BE2C (cell line): ENCODE data around the gene SYT7.

Source experiments
- DNase-seq: peaks from one replicate; pipeline ENCODE4 v3.0.0-alpha.2; 2020
- H3K27me3 ChIP-seq: fragments of 250-450 bp; sonication (Bioruptor Pico); 2 replicates; pipeline ENCODE4 v1.5.1; 2020; ENCODE audit warnings: mild to moderate bottlenecking
- H3K36me3 ChIP-seq: fragments of 250-450 bp; sonication (Bioruptor Pico); 2 replicates; pipeline ENCODE4 v1.5.1; 2020; ENCODE audit warnings: mild to moderate bottlenecking
- H3K4me1 ChIP-seq: fragments of 250-450 bp; sonication (Bioruptor Pico); 2 replicates; pipeline ENCODE4 v1.5.1; 2020
- H3K4me3 ChIP-seq: 2 replicates; pipeline ENCODE4 v1.5.1; 2011; ENCODE audit warnings: low read depth, low read length
- H3K9me3 ChIP-seq: fragments of 250-450 bp; sonication (Bioruptor Pico); 2 replicates; pipeline ENCODE4 v1.5.1; 2020
- CTCF ChIP-seq: IDR thresholded peaks from 2 replicates; pipeline ENCODE4 v1.5.1; 2012; ENCODE audit warnings: mild to moderate bottlenecking, low read depth, low read length

Gene SYT7

GRCh38 chr11:61580271-61580888 is 496 bp downstream of the SYT7 start:
- no peak for TF ChIP-seq CTCF
- no peak for DNase-seq
- Histone ChIP-seq H3K36me3 (no peaks in the 10 kb centered on the region), H3K4me3 (peak overlapping the region; percentile 54), H3K9me3 (no peaks in the 10 kb centered on the region), H3K27me3 (no peaks in the 10 kb centered on the region), H3K4me1 (no peaks in the 10 kb centered on the region)

GRCh38 chr11:61579676-61580270 is 1.1 kb downstream of the SYT7 start:
- Histone ChIP-seq H3K4me3 (peak overlapping the region; percentile 54), H3K27me3 (no peaks in the 10 kb centered on the region), H3K9me3 (no peaks in the 10 kb centered on the region), H3K36me3 (no peaks in the 10 kb centered on the region), H3K4me1 (no peaks in the 10 kb centered on the region)
- no peak for TF ChIP-seq CTCF
- no peak for DNase-seq

GRCh38 chr11:61578819-61579675 is 1.8 kb downstream of the SYT7 start:
- no peaks in the 10 kb centered on the region for H3K4me1 ChIP-seq
- no peaks in the 10 kb centered on the region for H3K36me3 ChIP-seq
- no peaks in the 10 kb centered on the region for H3K9me3 ChIP-seq
- no peaks in the 10 kb centered on the region for H3K27me3 ChIP-seq
- no peak for DNase-seq
- no peak overlapping the region; the same call in 1 of the 2 replicates for H3K4me3 ChIP-seq
- TF ChIP-seq CTCF: no peak

GRCh38 chr11:61577383-61578118 is 3.3 kb downstream of the SYT7 start:
- TF ChIP-seq CTCF: peak; percentile 54
- Histone ChIP-seq H3K4me1 (no peaks in the 10 kb centered on the region), H3K4me3 (no peak overlapping the region), H3K9me3 (no peaks in the 10 kb centered on the region), H3K27me3 (no peaks in the 10 kb centered on the region), H3K36me3 (no peaks in the 10 kb centered on the region)
- DNase-seq: peak; percentile 42

- no peak for TF ChIP-seq CTCF
- no peaks in the 10 kb centered on the region for H3K27me3 ChIP-seq
Measured at GRCh38 chr11:61575886-61576861, 4.7 kb downstream of the SYT7 start.

More at GRCh38 chr11:61575886-61576861, 4.7 kb downstream of the SYT7 start:
- no peak overlapping the region for H3K4me3 ChIP-seq
- H3K36me3 ChIP-seq: no peaks in the 10 kb centered on the region
- H3K9me3 ChIP-seq: no peaks in the 10 kb centered on the region
- H3K4me1 ChIP-seq: no peaks in the 10 kb centered on the region
- no peak for DNase-seq
